ENCODE data around the gene CFDP1.

GRCh38 chr16:75445298-75445697, 12.0 kb upstream of the CFDP1 start:
- TF ChIP-seq CTCF (IDR thresholded peaks at IDR 0.05) (no peak), EP300 (IDR thresholded peaks at IDR 0.05) (no peak), POLR2A (IDR thresholded peaks at IDR 0.05; ENCODE audit: low read depth) (no peak), POLR2AphosphoS5 (IDR thresholded peaks at IDR 0.05) (no peak)
